Measurements from ENCODE around the gene LENG1.
"Not testable (repeated sequence)": the region's sequence is repeated elsewhere in the genome, so short reads cannot be mapped to it uniquely, and the experiment has no call there.

LENG1 gene

DNA sequence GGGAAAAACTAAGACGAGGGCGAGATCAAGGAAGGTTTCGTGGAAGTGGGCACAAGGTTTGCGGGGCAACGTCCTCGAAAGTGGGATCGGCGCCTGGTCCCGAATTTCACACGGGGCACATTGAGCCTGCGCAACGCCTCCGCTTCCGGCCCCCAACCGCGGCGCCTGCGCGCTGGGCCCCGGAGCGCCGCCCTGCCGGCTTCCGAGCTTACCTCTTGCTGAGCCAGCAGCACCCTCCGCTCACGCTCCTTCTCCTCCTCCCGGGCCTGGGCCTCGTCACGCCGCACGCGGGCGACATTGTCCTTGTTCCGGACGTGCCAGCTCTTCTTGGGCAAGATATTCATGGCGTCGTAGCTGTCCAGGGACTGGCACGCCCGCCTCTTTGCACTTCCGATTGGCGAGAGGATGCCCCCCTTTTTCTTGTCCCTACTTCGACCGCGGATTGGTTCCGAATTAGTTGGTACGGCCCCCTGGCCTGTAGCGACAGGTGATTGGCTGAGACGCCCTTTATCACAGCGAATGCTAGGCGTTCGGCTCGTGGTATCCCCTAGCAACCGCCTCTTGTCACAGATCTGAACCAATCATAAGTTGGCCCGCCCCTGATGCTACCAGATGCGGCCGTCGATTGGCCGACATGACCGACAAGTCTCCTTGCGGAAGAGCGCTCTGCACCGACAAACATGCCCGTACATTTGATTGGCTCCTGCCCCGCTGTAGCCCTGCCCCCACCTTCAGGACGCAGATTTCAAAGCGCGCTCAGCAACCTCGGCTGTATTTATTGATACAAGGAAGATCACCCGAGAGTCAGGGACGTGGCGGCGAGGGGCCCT lies at the start of gene LENG1:
Gene LENG1, minus strand, starts transcription at position 370 of the 830 bp plus-strand sequence. Its CDS starts 26 bp downstream, at position 344.
- DNase-seq = peak; percentile 100

- DNase-seq = no peak
Measured at GRCh38 chr19:54208784-54209057, 49.2 kb upstream of the LENG1 start.

DNA sequence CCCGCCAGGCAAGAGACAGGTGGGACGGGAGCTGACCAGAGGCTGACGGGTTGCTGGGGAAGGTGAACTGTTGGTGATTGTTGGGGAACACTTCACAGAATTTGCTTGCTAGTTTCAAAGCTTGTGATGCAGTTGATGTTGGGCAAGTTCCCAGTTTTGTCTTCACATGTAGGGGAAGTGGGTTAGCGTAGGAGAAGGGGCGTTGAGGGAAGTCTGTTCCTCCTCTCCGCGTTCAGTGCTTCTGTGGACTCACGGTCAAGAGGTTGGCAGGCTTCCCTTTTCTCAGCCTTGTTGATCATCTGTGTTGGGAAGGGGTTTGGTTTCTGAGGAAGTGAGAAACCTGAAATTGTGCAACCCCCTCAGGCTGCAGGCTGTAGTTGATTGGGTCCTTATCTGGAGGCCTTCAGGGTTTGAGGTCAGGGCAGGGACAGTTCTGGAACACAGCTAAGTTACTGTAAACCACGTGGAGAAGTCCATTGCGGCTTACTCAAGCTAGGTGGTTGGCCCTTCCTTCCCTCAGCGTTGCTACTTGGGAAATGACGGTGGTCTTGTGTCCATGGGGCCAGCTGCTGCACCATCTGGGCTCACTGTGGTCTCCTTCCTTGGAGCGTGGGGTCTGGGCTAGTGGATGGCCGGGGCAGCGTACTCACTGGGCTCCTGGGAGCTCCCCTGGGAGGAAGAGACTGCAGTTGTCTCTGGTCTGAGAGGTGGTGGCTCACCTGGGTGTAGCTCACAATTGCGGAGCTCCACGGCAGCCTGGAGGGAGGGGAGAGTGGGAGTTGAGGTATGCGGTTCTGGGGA lies 48.7 kb upstream of the LENG1 start:
- peak; percentile 99 for DNase-seq

DNA sequence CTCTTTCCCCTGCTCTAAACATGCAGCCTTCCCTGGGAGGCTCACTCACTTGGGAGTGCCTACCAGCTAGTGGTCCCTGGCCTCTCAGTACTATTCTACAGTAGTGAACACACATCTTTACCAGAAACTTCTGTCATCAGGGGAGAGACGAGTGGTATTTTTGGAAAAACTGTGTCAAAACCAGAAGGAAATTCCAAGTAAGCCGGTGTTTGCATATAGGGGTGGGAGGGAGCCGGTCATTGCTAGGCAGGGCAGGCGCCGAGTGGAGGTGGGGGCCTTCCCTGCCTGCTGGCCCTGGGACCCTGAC lies 48.1 kb upstream of the LENG1 start:
- no peak for DNase-seq

- not testable (repeated sequence) for DNase-seq
Measured at GRCh38 chr19:54207193-54207592, 47.7 kb upstream of the LENG1 start.

DNA sequence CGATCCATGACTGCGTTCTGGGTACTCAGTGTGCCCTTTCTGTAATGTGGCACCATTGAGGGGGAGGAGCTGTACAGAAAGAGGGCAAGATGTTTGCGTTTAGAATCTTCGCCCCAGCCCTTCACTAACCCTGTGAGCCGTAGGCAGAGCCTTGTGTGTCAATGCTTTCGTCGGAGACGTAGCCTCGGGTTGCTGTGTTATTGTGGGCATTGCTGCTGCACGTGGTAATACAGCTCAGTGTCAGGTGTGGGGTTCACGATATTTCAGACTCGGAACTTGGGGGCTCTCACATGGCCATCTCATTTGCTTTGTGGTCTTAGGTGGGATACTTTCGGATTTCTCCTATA lies 47.3 kb upstream of the LENG1 start:
- DNase-seq = no peak

DNA sequence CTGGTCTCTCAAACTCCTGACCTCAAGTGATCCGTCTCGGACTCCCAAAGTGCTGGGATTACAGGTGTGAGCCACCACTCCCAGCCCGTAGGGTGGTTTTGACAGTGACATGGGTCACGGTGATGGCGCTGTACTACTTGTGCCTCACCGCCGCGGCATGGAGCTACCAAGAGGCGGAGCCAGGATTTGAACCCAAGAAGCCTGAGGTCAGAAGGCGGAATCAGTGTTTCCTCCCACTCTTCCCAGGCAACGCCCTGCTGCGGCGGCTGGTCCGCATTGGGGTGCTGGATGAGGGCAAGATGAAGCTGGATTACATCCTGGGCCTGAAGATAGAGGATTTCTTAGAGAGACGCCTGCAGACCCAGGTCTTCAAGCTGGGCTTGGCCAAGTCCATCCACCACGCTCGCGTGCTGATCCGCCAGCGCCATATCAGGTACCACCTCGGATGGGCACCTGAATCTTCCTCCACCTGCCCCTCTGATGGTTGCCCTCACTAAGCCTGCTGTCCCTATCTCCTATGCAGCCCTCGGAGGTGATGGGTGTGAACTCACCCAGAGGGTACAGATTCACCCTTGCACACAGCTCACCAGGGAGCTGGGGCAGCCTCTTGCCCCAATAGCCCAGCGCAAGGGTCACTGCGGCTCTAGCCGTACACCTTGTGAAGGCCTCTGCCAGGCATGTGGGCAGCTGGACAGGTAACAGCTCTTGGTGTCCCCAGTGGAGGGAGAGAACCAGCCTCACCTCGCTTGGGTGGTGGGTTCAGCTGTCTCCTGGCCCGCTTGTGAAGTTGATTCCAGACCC lies 46.7 kb upstream of the LENG1 start:
- no peak for DNase-seq

DNA sequence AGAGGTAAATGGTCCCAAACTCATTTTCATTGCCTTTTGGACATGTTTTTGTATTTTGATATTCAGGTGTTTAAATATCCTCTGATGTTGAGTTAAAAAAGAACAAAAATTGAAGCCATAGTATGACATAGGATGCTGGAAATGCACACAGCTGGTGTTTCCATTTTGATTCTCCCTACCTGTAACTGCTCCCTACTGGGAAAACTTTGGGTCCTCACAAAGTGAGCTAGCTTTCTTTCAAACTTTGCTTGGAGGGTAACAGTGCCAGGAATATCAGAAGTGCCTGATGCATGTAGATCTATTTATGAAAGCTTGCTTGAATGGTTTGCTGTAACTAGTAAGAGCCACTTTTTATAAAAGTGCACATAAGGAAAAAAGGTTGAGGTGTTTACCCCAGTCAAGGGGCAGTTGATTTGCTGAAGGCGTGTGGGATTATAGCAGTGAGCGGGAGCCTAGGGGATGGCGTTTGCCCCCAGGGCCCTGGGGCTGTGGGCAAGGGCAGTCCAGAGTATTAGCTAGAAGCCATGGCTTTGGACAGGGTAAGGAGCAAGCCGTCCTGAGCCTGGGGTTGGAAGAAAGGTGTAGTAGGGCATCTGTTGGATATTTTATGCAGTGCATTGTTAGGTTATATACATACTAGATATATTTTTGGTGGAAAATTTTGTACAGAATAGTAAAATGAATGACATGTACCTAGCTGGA lies 45.4 kb upstream of the LENG1 start:
- DNase-seq = no peak

DNA sequence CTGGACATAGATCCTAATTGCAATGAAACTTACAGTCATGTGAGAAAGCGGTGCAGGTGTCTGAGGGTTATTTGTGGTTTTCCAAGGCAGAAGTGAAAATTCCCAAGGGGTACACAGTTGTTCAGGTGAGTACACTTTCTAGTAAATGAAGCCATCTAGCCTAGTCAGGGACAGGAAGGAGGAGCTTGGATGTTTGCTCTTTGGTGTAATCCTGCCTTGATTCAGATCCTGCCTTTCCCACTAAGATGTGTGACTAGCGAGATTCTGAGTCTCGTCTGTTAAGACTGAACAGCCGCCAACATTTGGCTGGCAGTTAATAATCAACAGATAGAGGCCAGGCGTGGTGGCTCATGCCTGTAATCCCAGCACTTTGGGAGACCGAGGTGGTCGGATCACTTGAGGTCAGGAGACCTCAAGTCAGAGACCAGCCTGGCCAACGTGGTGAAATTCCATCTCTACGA lies 43.7 kb upstream of the LENG1 start:
- no peak for DNase-seq

DNA sequence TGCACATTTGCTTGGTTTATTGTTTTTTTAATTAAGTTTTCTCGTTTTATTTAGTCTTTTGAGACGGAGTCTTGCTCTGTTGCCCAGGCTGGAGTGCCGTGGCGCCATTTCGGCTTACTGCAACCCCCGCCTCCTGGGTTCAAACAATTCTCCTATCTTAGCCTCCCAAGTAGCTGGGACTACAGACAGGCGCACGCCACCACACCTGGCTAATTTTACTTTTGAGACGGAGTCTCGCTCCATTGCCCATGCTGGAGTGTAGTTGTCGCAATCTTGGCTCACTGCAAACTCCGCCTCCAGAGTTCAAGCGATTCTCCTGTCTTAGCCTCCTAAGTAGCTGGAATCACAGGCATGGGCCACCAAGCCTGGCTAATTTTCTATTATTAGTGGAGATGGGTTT lies 42.5 kb upstream of the LENG1 start:
- no peak for DNase-seq

- DNase-seq = no peak
Measured at GRCh38 chr19:54201172-54201701, 41.7 kb upstream of the LENG1 start.

- no peak for DNase-seq
Measured at GRCh38 chr19:54199401-54199800, 39.9 kb upstream of the LENG1 start.

DNA sequence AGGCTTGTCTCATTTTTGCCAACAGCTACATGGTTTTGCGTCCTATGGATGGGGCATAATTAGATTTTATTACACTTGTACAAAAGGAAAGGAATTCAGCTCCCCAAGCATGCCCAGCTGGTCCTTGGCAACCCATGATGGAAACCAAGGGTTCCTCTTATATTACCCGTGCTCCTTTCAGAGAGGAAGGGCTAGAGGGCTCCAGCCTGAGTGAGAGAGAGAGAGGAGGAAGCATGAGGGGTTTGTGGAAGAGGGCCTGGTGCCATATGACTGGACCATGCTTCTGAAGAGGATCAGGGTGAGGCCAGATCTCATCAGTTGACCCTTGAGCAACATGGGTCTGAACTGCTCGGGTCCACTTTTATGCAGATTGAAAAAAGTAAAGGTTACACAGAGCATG lies 37.6 kb upstream of the LENG1 start:
- DNase-seq = no peak

- no peak for DNase-seq
Measured at GRCh38 chr19:54196536-54196935, 37.0 kb upstream of the LENG1 start.

- DNase-seq = not testable (repeated sequence)
Measured at GRCh38 chr19:54194463-54194862, 34.9 kb upstream of the LENG1 start.

DNA sequence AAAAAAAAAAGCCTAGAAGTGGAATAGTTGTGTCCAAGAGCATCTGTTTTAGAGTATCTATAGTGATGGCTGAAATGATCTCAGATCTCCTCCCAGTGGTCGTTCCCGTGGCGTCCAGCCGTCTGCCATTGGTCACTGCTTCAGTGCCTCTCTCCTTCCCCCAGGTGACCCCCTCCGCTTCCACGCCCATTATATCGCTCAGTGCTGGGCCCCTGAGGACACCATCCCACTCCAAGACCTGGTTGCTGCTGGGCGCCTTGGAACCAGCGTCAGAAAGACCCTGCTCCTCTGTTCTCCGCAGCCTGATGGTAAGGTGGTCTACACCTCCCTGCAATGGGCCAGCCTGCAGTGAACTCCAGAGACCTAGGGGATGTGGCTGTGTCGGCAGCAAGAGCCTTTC lies 33.5 kb upstream of the LENG1 start:
- DNase-seq = no peak

DNA sequence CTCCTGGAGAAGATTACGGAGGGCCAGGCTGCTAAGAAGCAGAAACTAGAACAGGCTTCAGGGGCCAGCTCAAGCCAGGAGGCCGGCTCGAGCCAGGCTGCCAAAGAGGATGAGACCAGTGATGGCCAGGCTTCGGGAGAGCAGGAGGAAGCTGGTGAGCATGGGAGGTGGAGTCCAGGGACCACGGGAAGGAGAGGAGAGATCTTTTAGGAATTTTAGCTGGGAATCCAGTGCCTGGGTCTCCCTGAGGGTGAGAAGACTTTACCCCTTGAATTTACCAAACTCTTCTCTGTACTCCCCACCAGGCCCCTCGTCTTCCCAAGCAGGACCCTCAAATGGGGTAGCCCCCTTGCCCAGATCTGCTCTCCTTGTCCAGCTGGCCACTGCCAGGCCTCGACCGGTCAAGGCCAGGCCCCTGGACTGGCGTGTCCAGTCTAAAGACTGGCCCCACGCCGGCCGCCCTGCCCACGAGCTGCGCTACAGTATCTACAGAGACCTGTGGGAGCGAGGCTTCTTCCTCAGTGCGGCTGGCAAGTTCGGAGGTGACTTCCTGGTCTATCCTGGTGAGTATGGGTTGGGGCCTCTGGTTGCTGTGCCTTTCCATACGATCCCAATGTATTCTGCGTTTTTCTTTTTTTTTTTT lies 32.4 kb upstream of the LENG1 start:
- no peak for DNase-seq

GRCh38 chr19:54191011-54191810 lies 31.7 kb upstream of the LENG1 start, which contains the start of gene TSEN34:
Gene TSEN34, plus strand, starts transcription at chr19:54191308. Its CDS starts 57 bp downstream, at chr19:54191365.
- peak; percentile 94 for DNase-seq

DNA sequence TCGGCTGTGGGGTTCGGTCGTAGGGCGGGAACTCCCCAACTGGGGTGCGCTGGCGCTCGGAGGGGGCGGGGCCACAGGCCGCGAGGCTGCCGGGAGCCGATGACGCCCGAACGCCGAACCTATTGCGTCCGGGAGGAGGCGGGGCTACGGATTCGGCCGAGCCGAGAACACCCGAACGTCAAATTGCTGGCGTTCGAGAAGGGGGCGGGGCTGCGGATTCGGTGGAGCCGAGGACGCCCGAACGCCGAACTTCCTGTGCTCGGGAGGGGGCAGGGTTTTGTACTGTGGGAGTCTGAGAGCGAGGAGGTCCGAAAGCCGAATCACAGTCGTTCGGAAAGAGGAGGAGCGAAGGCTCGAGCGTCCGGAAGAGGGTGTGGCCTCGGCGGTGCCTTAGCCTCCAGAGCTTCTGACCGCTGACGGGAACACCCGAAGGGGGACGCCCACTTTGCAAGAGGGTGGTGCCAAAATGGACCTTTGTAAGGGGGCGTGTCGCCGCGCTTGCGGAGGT lies 31.0 kb upstream of the LENG1 start:
- DNase-seq = peak; percentile 100

DNA sequence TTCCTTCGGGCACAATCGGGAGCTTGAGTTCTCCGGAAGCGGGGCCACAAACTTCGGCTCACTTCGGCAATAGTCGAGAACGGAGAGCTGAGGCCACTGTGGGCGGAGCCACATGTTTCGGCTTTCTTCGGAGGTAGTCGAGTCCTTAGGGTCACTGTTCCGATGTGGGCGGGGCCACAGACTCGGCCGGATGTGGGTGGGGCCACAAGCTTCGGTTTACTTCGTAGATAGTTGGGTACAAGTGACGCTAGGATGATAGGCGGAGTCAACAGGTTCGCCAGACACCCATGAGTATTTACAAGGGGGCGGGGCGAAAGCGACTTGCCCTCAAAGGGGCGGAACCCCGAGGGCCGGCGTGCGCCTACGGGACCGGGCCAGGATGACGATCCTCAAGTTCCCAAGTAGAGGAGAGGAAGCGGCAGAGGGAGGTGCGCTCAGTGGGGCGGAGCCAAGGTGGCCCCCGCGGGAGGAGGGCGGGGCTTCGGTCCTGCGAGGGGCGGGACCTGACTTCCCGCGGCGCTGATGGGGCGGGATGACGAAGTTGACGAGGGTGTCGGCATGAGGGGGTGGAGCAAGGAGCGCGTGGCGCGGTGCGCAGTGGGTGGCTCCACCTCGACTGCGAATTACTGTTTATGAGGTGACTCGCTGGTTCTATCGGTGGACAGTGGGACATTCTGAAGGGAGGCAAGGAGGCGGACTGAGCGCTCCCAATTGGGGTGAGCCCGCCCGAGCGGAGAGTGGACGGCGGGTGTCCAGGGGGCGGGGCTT lies 30.4 kb upstream of the LENG1 start:
- peak; percentile 100 for DNase-seq
